ENCODE results near the gene PTH2R.
"Not testable (repeated sequence)": the region's sequence is repeated elsewhere in the genome, so short reads cannot be mapped to it uniquely, and the experiment has no call there.

Gene PTH2R

GRCh38 chr2:208392300-208392699, 14.3 kb upstream of the PTH2R start:
- DNase-seq: no peak

GRCh38 chr2:208396796-208397195, 9.8 kb upstream of the PTH2R start:
- not testable (repeated sequence) for DNase-seq

GRCh38 chr2:208399201-208399600, 7.4 kb upstream of the PTH2R start:
- DNase-seq: no peak

- DNase-seq: no peak
Observed at GRCh38 chr2:208407667-208408066, 1.1 kb downstream of the PTH2R start.

- no peak for DNase-seq
Observed at GRCh38 chr2:208413931-208414330, 7.3 kb downstream of the PTH2R start.

GRCh38 chr2:208415255-208415654, 8.7 kb downstream of the PTH2R start:
- DNase-seq: no peak

GRCh38 chr2:208415897-208416296, 9.3 kb downstream of the PTH2R start:
- no peak for DNase-seq

- no peak for DNase-seq
Observed at GRCh38 chr2:208426412-208427045, 19.9 kb downstream of the PTH2R start.

- no peak for DNase-seq
Observed at GRCh38 chr2:208437755-208438154, 31.2 kb downstream of the PTH2R start.

GRCh38 chr2:208440716-208441115, 34.1 kb downstream of the PTH2R start:
- DNase-seq: no peak

GRCh38 chr2:208441951-208442350, 35.4 kb downstream of the PTH2R start:
- DNase-seq: no peak

- DNase-seq: not testable (repeated sequence)
Observed at GRCh38 chr2:208447447-208447846, 40.9 kb downstream of the PTH2R start.

- DNase-seq: no peak
Observed at GRCh38 chr2:208451061-208451460, 44.5 kb downstream of the PTH2R start.

- no peak for DNase-seq
Observed at GRCh38 chr2:208454861-208455260, 48.3 kb downstream of the PTH2R start.

- DNase-seq: no peak
Observed at GRCh38 chr2:208463721-208464120, 57.1 kb downstream of the PTH2R start.

- no peak for DNase-seq
Observed at GRCh38 chr2:208464205-208464604, 57.6 kb downstream of the PTH2R start.

GRCh38 chr2:208466151-208466919, 59.7 kb downstream of the PTH2R start:
- no peak for DNase-seq

GRCh38 chr2:208466920-208467298, 60.3 kb downstream of the PTH2R start:
- DNase-seq: no peak

GRCh38 chr2:208467564-208467963, 61.0 kb downstream of the PTH2R start:
- no peak for DNase-seq

- no peak for DNase-seq
Observed at GRCh38 chr2:208477741-208478140, 71.1 kb downstream of the PTH2R start.

GRCh38 chr2:208479342-208479741, 72.8 kb downstream of the PTH2R start:
- DNase-seq: no peak

- DNase-seq: not testable (repeated sequence)
Observed at GRCh38 chr2:208481945-208482344, 75.4 kb downstream of the PTH2R start.

GRCh38 chr2:208482453-208483015, 75.9 kb downstream of the PTH2R start:
- not testable (repeated sequence) for DNase-seq

GRCh38 chr2:208485390-208485789, 78.8 kb downstream of the PTH2R start:
- no peak for DNase-seq

All from GF-D8 (cell line).